Stimulated activated CD4-positive, alpha-beta T cell treated with anti-CD3 and anti-CD28 coated beads, Interleukin-2, amount 100 ng/mL, for 48 hours (primary cell): Measurements from ENCODE around the gene BCR.
A peak's percentile ranks its signal among the peaks of the same experiment; 100 is the strongest.
"Not testable (repeated sequence)": the region's sequence is repeated elsewhere in the genome, so short reads cannot be mapped to it uniquely, and the experiment has no call there.

Source experiments
- DNase-seq, 2 donors: peaks; one replicate each; pipeline ENCODE4 v3.0.0-alpha.2; 2020

The BCR gene

DNA sequence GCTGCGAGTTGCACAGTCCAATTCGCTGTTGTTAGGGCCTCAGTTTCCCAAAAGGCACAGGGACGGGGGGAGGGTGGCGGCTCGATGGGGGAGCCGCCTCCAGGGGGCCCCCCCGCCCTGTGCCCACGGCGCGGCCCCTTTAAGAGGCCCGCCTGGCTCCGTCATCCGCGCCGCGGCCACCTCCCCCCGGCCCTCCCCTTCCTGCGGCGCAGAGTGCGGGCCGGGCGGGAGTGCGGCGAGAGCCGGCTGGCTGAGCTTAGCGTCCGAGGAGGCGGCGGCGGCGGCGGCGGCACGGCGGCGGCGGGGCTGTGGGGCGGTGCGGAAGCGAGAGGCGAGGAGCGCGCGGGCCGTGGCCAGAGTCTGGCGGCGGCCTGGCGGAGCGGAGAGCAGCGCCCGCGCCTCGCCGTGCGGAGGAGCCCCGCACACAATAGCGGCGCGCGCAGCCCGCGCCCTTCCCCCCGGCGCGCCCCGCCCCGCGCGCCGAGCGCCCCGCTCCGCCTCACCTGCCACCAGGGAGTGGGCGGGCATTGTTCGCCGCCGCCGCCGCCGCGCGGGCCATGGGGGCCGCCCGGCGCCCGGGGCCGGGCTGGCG is at the start of gene BCR:
Gene BCR, plus strand, starts transcription at position 209 of the 592 bp plus-strand sequence. CDS start 452 bp downstream, outside the sequence.
- peak in 1 of 2 donors; percentile 47 for DNase-seq

DNA sequence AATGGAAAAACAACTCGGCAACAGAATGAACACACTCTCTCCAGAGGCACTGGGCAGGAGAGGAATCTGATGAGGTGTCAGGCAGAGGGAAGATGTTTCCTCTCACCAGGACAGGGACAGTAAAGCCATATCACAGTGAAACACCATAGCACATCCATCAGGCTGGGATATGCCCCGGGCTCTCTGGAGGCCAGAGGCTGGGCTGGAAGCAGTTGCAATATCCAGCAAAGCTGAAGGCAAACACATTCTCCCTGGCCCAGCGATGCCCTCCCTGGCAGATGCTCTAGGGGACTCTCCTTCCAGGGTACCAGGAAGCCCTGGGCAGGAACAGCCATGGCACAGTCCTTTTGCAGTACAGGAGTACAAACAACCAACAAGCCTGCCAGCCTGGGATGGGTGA is 49.6 kb upstream of the BCR start:
- no peak for DNase-seq

DNA sequence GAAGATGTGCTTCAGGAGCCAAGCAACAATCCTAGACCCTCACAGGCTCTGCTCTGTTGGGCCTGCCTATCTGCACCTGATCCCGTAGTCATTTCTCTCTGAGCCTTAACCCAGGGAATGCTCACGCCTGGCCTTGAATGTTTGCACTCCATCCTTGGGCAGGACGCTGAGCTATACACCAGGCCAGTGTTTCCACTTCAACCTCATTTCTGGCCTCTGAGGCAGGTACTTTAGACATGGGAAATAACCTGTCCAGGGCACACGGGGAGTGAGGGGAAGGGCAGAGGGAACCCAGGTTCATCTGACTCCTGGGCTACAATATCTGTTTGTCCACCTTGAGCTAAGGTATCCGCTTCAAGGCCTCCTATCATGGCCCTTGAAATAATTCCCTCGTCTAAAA is 48.4 kb upstream of the BCR start:
- DNase-seq = no peak

DNA sequence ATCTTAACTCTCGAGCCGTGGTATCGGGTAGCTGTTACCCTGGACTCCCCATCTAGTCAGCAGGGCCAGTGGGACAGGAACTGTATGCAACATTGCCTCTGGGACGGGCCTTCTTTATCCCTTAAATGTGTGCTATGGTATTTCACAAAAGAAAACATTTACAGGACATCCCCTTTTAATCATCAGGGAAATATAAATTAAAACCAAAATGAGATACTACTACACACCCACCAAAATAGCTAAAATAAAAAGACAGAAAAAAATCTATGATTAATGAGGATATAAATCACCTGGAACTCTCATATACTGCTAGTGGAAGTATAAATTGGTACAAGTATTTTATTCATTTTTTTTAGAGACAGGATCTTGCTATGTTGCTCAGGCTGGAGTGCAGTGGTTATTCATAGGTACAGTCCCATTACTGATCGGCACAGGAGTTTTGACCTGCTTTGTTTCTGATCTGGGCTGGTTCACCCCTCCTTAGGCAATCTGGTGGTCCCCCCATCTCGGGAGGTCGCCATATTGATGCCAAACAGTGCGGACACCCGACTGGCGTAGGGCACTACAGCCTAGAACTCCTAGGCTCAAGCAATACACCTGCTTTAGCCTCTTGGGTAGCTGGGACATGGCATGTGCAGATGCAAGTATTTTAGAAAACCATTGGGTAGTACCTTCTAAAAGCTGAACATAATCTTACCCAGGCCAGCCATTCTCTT is 47.8 kb upstream of the BCR start:
- no peak for DNase-seq

DNA sequence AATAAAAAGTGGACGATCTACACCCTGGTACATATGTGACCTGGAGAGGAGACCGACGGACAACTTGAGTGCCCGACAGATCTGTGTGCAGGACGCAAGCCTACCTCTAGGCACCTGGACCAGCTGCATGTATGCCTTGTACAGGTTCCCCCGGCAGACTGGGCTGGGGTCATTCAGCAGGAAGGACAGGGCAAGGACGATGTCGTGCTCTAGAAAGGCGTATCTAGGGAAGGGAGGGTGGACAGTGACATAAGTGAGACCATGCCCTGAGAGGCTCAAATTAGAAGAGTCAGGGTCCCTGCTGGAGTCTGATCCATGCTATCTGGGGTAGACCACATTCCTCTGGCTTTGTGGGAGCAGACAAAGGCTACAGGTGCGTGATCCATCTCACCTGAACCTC is 46.4 kb upstream of the BCR start:
- DNase-seq = no peak

DNA sequence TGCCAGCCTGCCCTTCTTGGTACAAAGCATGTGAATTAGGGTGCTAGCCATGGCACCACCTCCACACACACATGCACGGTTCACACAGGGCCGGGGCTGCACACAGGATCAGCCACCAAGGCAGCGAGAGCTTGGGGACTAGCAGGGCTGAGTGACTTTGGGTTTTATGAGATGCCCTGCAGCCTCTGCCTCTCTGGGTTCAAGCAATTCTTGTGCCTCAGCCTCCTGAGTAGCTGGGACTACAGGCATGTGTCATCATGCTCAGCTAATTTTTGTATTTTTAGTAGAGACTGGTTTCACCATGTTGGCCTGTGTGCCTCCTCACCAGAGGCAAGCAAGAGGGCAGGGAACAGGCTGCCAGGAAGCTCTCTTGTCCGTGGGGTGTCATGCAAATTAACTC is 43.3 kb upstream of the BCR start:
- DNase-seq = not testable (repeated sequence)

DNA sequence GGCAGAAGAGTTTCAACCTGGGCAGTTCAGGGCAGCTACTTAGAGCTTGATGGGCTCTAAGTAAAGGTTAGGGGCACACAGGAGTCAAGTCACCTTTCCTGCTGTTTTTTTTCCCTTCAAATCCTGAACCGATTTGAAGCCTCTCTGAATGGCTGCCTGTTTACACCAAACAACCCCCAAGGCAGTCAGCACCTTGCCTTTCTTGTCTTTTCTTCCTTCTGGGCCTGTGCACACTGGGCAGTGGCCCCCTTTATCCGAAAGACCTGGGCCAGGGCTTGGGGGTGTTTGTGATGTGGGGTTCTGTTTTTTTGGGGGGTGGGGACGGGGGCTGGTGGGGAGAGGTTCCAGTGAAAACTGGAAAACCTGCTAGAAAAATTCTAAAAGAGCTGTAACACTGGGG is 42.8 kb upstream of the BCR start:
- no peak for DNase-seq

DNA sequence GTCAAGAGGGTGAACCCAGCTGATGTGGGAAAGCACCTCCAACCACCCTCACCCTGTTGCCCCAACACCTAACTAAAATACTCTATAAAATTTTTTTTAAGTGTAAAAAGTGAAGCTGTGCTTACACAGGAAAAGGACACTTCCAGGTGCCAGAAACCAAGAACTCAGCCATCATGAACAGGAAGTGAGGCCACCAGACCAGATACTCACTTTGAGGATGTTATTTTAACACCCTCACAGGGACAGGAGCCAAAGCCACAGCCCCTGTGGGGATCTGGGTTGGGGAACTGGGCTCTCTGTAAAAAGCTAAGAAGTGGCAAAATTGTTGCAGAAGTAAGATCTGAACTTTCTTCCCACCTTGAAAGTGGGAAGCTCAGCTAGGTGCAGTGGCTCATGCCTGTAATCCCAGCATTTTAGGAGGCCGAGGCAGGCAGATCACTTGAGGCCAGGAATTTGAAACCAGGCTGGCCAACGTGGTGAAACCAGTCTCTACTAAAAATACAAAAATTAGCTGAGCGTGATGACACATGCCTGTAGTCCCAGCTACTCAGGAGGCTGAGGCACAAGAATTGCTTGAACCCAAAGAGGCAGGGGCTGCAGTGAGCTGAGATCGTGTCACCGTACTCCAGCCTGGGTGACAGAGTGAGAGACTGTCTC is 42.3 kb upstream of the BCR start:
- no peak for DNase-seq

DNA sequence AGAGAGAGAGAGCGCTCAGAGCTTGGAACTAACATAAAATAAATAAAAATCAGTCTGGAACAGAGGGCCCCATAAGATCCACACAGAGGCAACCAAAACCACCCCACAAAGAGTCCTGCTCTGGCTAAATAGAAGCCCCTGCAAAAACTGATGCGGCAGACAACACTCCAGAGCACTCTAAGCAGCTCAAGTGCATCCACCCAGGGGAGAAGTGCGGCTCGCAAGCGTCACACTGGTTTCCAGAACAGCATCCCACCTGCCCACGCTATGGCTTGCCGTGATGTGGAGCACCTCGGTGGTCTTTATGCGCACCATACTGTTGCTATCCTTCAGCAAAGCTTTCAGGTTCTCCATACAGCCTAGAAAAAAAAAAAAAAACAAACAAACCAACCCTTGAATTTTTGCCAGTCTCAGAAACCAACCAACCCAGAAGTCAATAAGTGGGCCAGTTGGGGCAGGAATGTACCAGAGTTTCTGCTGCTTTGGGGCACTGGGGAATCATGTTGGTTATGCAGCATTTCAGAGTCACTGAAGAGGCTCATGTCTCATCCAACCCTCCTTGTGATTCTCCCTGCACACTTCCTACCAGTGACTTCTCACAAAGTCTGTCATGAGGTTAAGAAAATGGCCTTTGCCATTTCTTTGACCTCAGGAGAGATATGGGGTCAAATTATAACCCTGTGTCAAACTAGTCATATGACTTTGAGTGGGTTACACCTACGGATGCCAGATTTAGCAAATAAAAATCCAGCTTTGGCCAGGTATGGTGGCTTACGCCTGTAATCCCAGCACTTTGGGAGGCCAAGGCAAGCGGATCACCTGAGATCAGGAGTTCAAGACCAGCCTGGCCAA is 41.5 kb upstream of the BCR start:
- DNase-seq = no peak

DNA sequence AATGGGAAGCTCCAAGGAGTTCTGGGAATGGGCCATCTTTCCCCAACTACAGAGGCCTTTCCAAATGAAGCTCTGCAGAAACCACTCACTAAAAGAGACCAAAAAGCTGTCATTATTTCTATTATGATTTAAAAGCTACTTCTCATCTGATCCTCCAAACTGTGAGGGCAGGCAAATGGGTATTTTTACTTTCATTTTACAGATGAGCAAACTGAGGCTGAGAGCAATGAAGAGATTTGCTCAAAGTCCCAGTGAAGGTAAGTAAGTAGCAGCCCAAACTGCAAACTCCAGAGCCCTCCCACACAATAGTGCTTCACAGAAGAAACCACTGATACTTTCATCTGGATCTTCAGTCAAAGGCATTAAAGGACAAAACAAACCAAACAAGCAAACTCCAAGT is 39.9 kb upstream of the BCR start:
- no peak for DNase-seq

DNA sequence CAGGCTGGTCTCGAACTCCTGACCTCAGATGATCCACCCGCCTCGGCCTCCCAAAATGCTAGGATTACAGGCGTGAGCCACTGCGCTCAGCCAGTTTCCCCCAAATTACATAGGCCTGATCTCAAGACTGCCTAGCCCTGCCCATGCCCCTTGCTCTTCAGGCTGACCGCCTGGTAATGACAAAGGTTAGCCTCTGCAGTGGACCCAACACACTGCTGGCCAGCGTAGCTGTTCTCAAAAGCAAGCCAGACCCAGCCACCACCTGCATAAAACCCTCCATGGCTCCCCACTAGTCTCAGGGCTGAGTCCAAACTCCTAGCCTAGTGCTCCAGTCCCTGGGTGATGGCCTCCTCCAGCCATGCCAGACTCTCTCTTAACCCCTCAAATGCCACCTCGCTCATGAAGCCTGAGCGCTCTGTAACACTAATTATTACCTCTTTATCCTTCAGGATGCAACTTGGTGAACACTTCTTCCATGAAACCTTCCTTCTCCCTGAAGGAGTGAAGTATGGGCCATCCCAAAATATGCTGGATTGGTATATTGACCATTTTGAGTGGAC is 37.7 kb upstream of the BCR start:
- DNase-seq = no peak

DNA sequence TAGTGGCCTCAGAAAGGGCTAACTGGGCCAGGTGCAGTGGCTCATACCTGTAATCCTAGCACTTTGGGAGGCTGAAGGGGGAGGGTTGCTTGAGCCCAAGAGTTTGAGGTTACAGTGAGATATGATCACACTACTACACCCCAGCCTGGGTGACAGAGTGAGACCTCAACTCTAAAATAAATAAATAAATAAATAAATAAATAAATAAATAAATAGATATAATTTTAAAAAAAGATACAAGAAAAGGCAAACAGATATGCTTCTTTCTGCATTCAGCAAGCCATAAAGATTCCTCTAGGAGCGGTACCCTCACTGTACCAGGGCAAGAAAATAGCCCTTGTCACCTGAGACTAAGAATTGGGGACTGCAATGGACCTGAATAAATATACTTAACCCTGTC is 37.2 kb upstream of the BCR start:
- DNase-seq = no peak

DNA sequence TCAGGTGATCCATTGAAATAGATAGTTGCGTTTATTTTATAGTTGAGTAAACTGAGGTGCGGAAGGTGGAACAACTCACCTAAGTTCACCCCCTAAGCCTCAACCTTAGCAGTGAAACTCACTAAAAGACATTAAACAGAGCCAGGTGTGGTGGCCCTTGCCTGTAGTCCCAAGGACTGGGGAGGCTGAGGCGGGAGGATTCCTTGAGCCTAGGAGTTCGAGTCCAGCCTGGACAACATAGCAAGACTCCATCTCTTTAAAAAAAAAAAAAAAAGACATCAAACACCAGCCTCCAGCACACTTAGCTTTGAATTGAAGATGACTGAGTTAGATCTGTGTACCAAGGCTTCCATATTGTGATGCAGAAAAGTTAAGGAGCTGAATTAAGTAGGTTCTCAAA is 35.9 kb upstream of the BCR start:
- no peak for DNase-seq

DNA sequence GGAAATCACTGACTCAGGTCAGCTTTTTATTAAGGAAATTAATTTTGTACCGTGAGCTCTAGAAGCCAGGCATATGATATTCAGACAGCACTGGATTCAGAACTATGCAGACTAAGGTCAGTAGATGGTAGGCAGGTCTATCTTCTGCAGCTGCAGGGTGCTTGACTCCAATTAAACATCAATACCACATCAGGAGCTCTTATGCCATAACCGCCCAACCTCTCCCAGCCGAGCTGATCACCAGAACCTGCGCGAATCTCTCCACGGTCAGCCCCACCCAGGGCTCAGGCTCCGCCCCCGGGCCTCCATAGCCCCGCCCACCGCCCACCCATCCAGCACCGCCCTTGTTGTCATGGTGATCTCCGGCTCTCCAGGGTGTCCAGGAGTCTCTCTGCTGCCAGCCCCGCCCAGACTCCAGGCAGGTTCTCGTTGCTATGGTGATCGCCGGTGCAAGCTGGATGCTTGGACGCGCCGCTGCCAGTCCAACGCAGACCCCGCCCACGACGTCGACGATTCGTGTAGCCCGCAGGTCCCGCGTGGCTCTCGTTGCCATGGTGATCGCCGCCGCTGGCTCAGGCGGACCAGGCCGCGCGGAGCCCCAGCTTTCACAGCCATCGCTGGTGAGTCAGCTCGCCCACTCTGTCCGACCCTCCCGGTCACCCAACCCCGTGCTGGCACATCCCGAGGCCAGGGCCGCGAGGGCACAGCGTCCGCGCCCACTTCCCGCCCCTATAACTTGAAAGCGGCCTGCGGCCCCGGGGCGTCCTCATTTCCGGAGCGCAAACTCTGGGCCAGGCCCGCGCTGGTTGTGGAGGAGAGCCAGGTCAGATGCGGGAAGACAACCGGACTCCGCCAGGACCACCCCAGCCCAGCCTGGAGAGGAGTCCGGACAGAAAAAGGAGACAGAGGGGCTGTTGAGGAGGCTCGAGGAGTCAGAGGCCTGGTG is 35.1 kb upstream of the BCR start, which contains the start of gene RAB36:
Gene RAB36, plus strand, starts transcription at position 546 of the 946 bp plus-strand sequence. CDS start 1,140 bp downstream, outside the sequence.
- peak; percentile 72 to 80 for DNase-seq

DNA sequence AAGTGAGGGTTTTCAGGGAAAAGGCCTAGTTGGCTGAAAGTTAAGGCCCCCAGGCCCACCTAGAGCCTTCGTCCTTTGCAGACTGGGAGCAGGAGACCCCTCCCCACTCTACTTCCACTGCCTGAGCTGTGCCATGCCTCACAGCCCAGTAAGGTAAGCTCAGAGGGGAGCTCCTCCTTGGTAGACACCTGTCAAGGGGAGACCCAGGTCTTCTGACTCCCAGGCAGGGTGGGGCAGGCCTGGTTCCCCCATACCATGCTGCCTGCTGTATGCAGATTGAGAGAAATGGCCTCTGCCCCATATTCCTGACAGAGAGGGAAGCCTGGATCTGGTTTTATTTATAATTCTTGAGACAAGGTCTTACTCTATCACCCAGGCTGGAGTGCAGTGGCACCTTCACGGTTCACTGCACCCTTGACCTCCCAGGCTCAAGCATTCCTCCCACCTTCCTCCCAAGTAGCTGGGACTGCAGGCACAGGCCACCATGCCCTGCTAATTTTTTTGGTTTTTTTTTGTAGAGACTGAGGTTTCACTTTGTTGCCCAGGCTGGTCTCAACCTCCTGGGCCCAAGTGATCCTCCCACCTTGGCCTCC is 34.3 kb upstream of the BCR start:
- no peak for DNase-seq

DNA sequence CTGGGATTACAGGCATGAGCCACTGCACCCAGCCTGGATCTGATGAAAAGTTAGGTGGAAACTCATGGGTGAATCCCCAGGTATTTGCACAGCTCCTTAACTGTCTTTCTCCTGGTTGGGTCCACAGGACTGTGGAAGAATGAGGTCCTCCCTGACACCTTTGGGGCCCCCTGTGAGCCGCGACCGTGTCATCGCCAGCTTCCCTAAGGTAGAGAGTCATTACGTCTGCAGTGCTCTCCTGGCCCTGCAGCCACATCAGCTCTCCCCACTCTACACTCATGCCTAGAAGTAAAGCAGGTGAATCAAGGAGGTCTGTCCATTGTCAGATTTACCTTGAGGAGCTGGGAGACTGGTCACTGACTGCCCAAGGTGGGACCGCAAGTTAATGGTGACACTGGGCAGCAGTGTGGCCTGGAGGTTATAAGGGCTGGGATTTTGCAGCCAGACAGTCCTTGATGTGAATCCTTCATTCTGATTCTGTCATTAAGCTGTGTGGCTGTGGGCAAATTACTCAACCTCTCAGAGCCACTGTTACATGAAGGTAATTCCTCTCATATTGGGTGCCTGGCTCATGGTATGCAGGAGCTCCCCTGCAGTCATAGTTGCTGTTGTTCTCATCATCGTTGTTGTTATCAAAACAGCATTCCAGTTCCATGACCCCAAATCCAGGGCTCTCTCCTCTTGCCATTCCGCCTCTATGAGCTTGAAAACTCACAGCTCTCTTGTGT is 33.7 kb upstream of the BCR start:
- DNase-seq = no peak

DNA sequence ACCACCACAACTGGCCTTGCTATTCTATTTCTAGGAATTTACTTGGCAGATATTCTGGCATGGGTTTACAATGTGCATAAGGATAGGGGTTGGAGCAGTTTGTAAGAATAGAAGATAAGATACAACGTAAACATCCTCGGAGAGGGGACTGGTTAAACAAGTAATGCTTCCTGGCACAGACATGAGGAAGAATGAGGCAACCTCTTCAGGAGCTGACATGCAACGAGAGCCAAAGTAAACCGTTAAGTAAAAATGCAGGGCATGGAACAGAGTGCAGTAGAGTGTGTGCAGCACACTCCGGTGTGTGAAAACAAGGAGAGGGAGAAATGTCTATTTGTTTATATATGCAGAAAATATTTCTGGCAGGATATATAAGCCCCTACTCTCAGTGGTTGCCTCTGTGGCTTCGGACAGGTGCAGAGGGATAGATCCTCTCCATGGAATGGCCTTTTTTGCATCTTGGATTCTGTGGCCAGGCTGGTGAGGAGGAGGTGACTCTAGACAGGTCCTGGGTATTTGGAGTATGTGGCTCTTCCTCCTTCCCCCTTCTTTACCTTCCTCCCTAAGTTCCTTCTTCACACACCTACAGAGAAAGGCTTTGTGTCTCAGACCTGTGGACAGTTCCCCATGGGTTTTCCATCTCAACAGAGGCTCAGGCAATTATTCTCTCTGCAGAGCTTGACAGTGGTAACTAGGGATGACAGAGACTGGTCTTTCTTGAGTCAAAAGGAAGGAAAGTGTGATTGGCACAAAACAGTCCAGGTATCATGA is 32.5 kb upstream of the BCR start:
- no peak for DNase-seq

DNA sequence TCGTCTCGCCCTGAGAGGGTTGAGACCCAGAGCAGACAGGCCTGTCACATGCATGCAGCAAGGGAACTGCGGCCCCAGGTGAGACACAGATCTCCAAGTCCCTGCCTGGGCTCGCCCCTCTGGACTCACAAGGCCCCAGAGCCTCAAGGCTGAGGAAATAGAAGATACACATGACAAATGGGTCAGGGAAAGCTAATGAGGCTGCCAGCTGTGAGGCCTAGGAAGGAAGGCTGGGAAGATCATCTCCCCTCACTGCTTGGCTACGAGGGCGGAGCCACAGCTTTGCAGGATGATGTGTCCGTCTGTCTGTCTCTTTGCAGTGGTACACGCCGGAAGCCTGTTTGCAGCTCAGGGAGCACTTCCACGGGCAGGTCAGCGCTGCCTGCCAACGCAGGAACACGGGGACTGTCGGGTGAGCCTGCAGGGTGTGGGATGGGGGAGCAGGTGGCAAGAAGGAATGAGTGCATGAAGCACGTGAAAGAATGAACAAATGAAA is 30.5 kb upstream of the BCR start:
- no peak for DNase-seq

DNA sequence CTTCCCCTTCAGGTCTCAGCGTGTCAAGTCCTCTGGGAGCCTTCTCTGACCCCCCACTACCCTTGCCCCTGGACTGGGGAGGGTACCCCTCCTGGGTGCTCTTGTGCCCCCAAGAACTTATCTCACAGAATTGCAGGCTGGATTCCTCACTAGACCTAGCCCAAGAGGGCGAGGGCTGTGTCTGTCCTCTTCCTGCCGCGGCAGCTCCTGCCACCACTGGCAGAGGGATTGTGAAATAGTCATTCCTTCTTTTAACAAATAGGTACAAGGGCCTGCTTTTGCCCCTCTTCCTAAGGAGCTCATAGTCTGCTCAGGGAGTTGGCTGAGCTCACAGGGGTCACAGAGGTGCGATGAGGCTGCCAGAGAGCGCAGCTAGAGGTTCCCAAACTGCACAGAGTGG is 29.5 kb upstream of the BCR start:
- DNase-seq = no peak

DNA sequence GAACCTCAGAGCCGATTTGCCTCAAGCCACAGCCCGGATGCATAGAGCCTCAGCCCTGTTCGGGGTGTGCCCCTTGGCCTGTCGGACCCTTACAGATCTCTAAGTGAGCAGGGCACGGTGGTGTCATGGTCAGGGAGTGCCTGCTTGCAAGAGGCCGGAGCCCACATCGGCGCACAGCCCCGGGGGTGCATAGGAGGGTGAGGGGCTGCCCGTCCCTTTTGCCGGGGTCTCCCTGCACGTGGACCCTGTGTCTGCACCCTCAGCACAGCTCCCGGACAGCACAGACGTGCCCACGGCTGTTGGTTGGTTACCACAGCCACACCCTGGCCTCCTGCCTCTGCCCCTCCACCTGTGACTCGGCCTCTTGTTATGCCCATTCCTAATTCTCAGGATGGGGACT is 28.5 kb upstream of the BCR start:
- no peak for DNase-seq
